ENCODE measurements around the gene CEP112. TPM values are rescaled to one million over a fixed set of nuclear protein-coding genes. Genes with fewer than 3 reads are reported as not detected.

Gene CEP112
- total and polyA plus RNA-seq, 2 experiments from 2014 or later, result 4.0 to 4.3 TPM

GRCh38 chr17:65868881-65869280 lies 323.1 kb downstream of the CEP112 start:
- no peak overlapping the region for H3K4me3 Mint-ChIP-seq
- H3K9me2 ChIP-seq (ENCODE audit: insufficient read depth), result no peaks in the 10 kb centered on the region
- no peaks in the 10 kb centered on the region for H3K27me3 Mint-ChIP-seq (ENCODE audit: insufficient read depth, low read depth, poor library complexity)
- H4K20me1 ChIP-seq (replicated peaks; ENCODE audit: insufficient read depth), result no peaks in the 10 kb centered on the region
- no peak overlapping the region for H2AFZ ChIP-seq
- H3K4me1 Mint-ChIP-seq, result no peaks in the 10 kb centered on the region
- peaks cover 10% of the 10 kb centered on the region for H3K36me3 Mint-ChIP-seq (ENCODE audit: low read depth)
- H3K4me3 ChIP-seq, result no peak overlapping the region
- TF ChIP-seq ETS1 (IDR thresholded peaks at IDR 0.05) (no peak), ZNF331 (CRISPR knock-in tag; IDR thresholded peaks at IDR 0.05; ENCODE audit: low read depth) (no peak), ZNF462 (CRISPR knock-in tag; IDR thresholded peaks at IDR 0.05) (no peak), ZNF114 (CRISPR knock-in tag; IDR thresholded peaks at IDR 0.05) (no peak), CREB1 (CRISPR knock-in tag; IDR thresholded peaks at IDR 0.05; ENCODE audit: low read depth) (no peak), EZH2 (IDR thresholded peaks at IDR 0.05; ENCODE audit: low read depth, unreplicated experiment) (no peak), JUNB (IDR thresholded peaks at IDR 0.05; ENCODE audit: unreplicated experiment) (no peak), NANOG (IDR thresholded peaks at IDR 0.05; ENCODE audit: borderline replicate concordance) (no peak), CTCF (conservative IDR thresholded peaks at IDR 0.05; ENCODE audit: low read depth in 2 of 2) (no peak), STAT1 (IDR thresholded peaks at IDR 0.05; ENCODE audit: unreplicated experiment) (no peak), EZH2phosphoT487 (IDR thresholded peaks at IDR 0.05; ENCODE audit: unreplicated experiment) (no peak), POLR2AphosphoS5 (IDR thresholded peaks at IDR 0.05; ENCODE audit: low read depth) (no peak), REST (IDR thresholded peaks at IDR 0.05; ENCODE audit: unreplicated experiment) (no peak)
- no peak overlapping the region for H3K4me2 ChIP-seq
- H3K36me3 ChIP-seq (ENCODE audit: insufficient read depth), result no peaks in the 10 kb centered on the region
- peaks cover 15% of the 10 kb centered on the region for H3K9me3 Mint-ChIP-seq
- no peaks in the 10 kb centered on the region for H3K79me2 ChIP-seq (replicated peaks; ENCODE audit: insufficient read depth)
- no peak overlapping the region for H3K27ac ChIP-seq (ENCODE audit: low read depth)
- no peak for DNase-seq (ENCODE audit: low spot score)
- H3K27ac Mint-ChIP-seq, result no peak overlapping the region
- ATAC-seq, result no peak
- H3K27me3 ChIP-seq (ENCODE audit: insufficient read depth), result no peaks in the 10 kb centered on the region
- H3F3A ChIP-seq (replicated peaks; ENCODE audit: low read depth), result no peaks in the 10 kb centered on the region
- no peaks in the 10 kb centered on the region for H3K4me1 ChIP-seq (ENCODE audit: insufficient read depth)
